Calu3 (cell line): ENCODE measurements around the gene MMS22L. TPM values are rescaled to one million over a fixed set of nuclear protein-coding genes. Genes with fewer than 3 reads are reported as not detected.

Experiments used
- BruUV-seq: library from RNA; stranded (reverse); fragments of 400-500 nt; replicated peaks from 2 replicates; lab custom pipeline; 2021; lab: Mats Ljungman, UMichigan
- CTCF ChIA-PET: fragments of 300-600 bp; sonication (Branson Sonifier 250); formaldehyde crosslinking; loops from one replicate; lab custom pipeline; 2022; ENCODE audit warnings: antibody characterized with exemption; lab: Charles Lee
- DNase-seq: peaks from one replicate; pipeline ENCODE4 v3.0.0; 2022
- H3K27ac Mint-ChIP-seq: one replicate; pipeline ENCODE4 v1.8.0; 2022; ENCODE audit warnings: mixed read lengths; ENCODE audit not compliant: unreplicated experiment
- H3K27me3 Mint-ChIP-seq: one replicate; pipeline ENCODE4 v1.8.0; 2022; ENCODE audit warnings: mixed read lengths; ENCODE audit not compliant: unreplicated experiment
- H3K36me3 Mint-ChIP-seq: one replicate; pipeline ENCODE4 v1.8.0; 2022; ENCODE audit warnings: mild to moderate bottlenecking, moderate library complexity, mixed read lengths; ENCODE audit not compliant: insufficient read depth, unreplicated experiment
- H3K4me1 Mint-ChIP-seq: one replicate; pipeline ENCODE4 v1.8.0; 2022; ENCODE audit warnings: mild to moderate bottlenecking, low read depth, mixed read lengths; ENCODE audit not compliant: unreplicated experiment
- H3K4me3 Mint-ChIP-seq: one replicate; pipeline ENCODE4 v1.8.0; 2022; ENCODE audit warnings: mild to moderate bottlenecking, low read depth, moderate library complexity, mixed read lengths; ENCODE audit not compliant: unreplicated experiment
- H3K9me3 Mint-ChIP-seq: one replicate; pipeline ENCODE4 v1.8.0; 2022; ENCODE audit warnings: low read depth, mixed read lengths; ENCODE audit not compliant: unreplicated experiment
- CTCF ChIP-seq: fragments of 200-600 bp; IDR thresholded peaks from one replicate; pipeline ENCODE4 v1.8.0; 2022; ENCODE audit warnings: antibody characterized with exemption; ENCODE audit not compliant: unreplicated experiment
- intact Hi-C: fragments of 100-400 bp; cut with micrococcal nuclease; formaldehyde crosslinking; loops from one replicate; pipeline ENCODE4 v1.10.0; 2022; ENCODE audit not compliant: unreplicated experiment
- total RNA-seq: library from RNA; stranded (reverse); gene quantifications from 2 replicates; pipeline ENCODE4 v1.2.3, GENCODE V29; 2022

MMS22L gene
- total RNA-seq, 1 experiment from 2014 or later, result 26.0 TPM

- H3K4me3 Mint-ChIP-seq, result no peak overlapping the region
- intact Hi-C loops, result no loop called here
Observed at GRCh38 chr6:97092673-97093305, 190.2 kb downstream of the MMS22L start.

More at GRCh38 chr6:97092673-97093305, 190.2 kb downstream of the MMS22L start:
- H3K9me3 Mint-ChIP-seq, result no peaks in the 10 kb centered on the region
- H3K36me3 Mint-ChIP-seq, result no peaks in the 10 kb centered on the region
- no peaks in the 10 kb centered on the region for H3K27me3 Mint-ChIP-seq
- H3K4me1 Mint-ChIP-seq, result no peaks in the 10 kb centered on the region
- CTCF ChIA-PET, result no interaction called here
- no peak for TF ChIP-seq CTCF
- no peak for DNase-seq
- BruUV-seq, result no TSS peak
- no peak overlapping the region for H3K27ac Mint-ChIP-seq
